Epithelial cell of esophagus (primary cell): Measurements from ENCODE around the gene GPR17.

ENCODE experiments used
- DNase-seq: peaks from one replicate; pipeline ENCODE4 v3.0.0; 2010; ENCODE audit warnings: low read depth
- H3K4me3 ChIP-seq: 2 replicates; pipeline ENCODE4 v1.5.1; 2011; ENCODE audit warnings: mild to moderate bottlenecking, low read length, control low read depth
- TF ChIP-seq, protein P1 (sequence below): IDR thresholded peaks from 2 replicates; pipeline ENCODE4 v1.5.1; 2011; ENCODE audit warnings: low read depth, mild to moderate bottlenecking, low read length, control low read depth, inconsistent platforms; ENCODE audit not compliant: insufficient read depth; ENCODE audit errors: missing control alignments

GPR17 gene

GRCh38 chr2:127615511-127616166 is 30.3 kb upstream of the GPR17 start:
- no peak overlapping the region for H3K4me3 ChIP-seq
- TF ChIP-seq, protein P1, sequence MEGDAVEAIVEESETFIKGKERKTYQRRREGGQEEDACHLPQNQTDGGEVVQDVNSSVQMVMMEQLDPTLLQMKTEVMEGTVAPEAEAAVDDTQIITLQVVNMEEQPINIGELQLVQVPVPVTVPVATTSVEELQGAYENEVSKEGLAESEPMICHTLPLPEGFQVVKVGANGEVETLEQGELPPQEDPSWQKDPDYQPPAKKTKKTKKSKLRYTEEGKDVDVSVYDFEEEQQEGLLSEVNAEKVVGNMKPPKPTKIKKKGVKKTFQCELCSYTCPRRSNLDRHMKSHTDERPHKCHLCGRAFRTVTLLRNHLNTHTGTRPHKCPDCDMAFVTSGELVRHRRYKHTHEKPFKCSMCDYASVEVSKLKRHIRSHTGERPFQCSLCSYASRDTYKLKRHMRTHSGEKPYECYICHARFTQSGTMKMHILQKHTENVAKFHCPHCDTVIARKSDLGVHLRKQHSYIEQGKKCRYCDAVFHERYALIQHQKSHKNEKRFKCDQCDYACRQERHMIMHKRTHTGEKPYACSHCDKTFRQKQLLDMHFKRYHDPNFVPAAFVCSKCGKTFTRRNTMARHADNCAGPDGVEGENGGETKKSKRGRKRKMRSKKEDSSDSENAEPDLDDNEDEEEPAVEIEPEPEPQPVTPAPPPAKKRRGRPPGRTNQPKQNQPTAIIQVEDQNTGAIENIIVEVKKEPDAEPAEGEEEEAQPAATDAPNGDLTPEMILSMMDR = no peak
- no peak for DNase-seq

GRCh38 chr2:127618551-127619202 is 27.3 kb upstream of the GPR17 start:
- DNase-seq = no peak
- no peak overlapping the region for H3K4me3 ChIP-seq
- TF ChIP-seq, protein P1 = no peak

DNA sequence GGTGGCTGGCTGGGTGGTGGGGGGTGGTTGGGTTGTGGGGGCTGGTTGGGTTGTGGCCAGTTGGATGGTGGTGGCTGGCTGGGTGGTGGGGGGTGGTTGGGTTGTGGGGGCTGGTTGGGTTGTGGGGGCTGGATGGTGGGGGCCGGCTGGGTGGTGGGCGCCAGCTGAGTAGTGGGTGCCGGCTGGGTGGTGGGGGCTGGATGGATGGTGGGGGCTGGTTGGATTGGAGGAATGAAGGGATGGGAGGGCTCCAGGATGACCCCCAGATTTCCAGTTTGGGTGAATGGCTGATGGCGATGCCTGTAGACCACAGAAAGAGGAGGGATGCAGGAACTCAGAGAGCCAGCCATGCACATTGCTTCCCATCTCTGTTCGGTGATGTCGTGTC is 26.8 kb upstream of the GPR17 start:
- DNase-seq = no peak
- TF ChIP-seq, protein P1 = no peak

GRCh38 chr2:127619877-127620705 is 25.9 kb upstream of the GPR17 start:
- TF ChIP-seq, protein P1 = no peak
- H3K4me3 ChIP-seq = no peak overlapping the region
- no peak for DNase-seq

More for the DNA sequence above, 26.8 kb upstream of the GPR17 start:
- no peak overlapping the region for H3K4me3 ChIP-seq

DNA sequence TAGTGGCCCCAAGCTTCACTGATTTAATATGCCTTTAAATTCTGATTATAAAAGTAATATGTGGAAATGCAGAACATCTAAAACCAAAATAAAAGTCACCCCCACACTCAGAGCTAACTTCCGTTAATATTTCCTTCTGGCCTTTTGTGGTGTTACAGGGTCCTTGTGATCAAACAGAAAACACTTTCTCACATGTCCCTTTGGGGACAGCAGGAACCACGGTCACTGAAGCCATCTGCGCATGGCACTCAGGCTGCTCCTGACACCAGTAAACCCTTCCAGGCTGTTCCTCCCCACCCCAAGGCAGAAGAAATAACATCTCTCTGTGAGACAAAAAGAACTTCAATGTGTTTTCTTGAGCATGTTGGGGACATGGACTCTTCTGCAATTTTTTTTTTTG is 25.1 kb upstream of the GPR17 start:
- H3K4me3 ChIP-seq = no peak overlapping the region
- DNase-seq = no peak
- TF ChIP-seq, protein P1 = no peak

GRCh38 chr2:127621981-127622431 is 23.9 kb upstream of the GPR17 start:
- no peak overlapping the region for H3K4me3 ChIP-seq
- DNase-seq = no peak
- TF ChIP-seq, protein P1 = no peak
